ENCODE results near the gene SNRNP35.
"Not testable (repeated sequence)": the region's sequence is repeated elsewhere in the genome, so short reads cannot be mapped to it uniquely, and the experiment has no call there.

Gene SNRNP35

DNA sequence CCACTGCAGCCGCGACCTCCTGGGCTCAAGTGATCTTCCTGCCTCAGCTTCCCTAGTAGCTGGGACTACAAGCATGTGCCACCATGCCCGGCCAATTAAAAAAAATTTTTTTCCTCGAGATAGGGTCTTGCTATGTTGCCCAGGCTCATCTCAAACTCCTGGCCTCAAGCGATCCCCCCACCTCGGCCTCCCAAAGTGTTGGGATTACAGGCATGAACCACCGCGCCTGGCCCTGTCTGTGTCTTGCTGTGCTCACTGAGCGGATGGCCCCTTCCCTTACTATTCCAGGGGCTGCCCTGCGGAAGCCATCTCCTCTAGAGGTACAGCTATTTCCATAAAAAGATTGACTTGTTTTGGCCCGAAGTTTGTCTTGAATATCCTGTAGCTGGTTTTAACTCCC is 20.1 kb downstream of the SNRNP35 start:
- H3K27ac ChIP-seq (ENCODE audit: low read depth, low read length), result no peak overlapping the region
- no peak overlapping the region for H3K4me3 ChIP-seq (ENCODE audit: low read depth, low read length)
- peaks cover 9% of the 10 kb centered on the region; the same call in 1 of the 2 replicates for H3K36me3 ChIP-seq (ENCODE audit: control insufficient read depth, insufficient read depth, low read length)
- no peaks in the 10 kb centered on the region for H3K9me3 ChIP-seq (ENCODE audit: control insufficient read depth, insufficient read depth, low read depth, low read length)
- no peaks in the 10 kb centered on the region for H3K27me3 ChIP-seq (ENCODE audit: control insufficient read depth, insufficient read depth, low read length)
- H3K4me1 ChIP-seq (ENCODE audit: control insufficient read depth, insufficient read depth, low read length), result no peaks in the 10 kb centered on the region; the same call in 1 of the 2 replicates
- no peak overlapping the region for H3K9ac ChIP-seq (ENCODE audit: low read length)

- Histone ChIP-seq H3K4me3 (ENCODE audit: low read depth, low read length) (no peak overlapping the region), H3K4me1 (ENCODE audit: control insufficient read depth, insufficient read depth, low read length) (no peaks in the 10 kb centered on the region; the same call in 1 of the 2 replicates), H3K27me3 (ENCODE audit: control insufficient read depth, insufficient read depth, low read length) (no peaks in the 10 kb centered on the region), H3K36me3 (ENCODE audit: control insufficient read depth, insufficient read depth, low read length) (peaks cover 8% of the 10 kb centered on the region; the same call in 1 of the 2 replicates), H3K27ac (ENCODE audit: low read depth, low read length) (no peak overlapping the region), H3K9ac (ENCODE audit: low read length) (no peak overlapping the region), H3K9me3 (ENCODE audit: control insufficient read depth, insufficient read depth, low read depth, low read length) (no peaks in the 10 kb centered on the region)
Measured at GRCh38 chr12:123478762-123479161, 20.8 kb downstream of the SNRNP35 start.

GRCh38 chr12:123479442-123480180 is 21.7 kb downstream of the SNRNP35 start:
- Histone ChIP-seq H3K9ac (ENCODE audit: low read length) (no peak overlapping the region), H3K4me3 (ENCODE audit: low read depth, low read length) (no peak overlapping the region), H3K4me1 (ENCODE audit: control insufficient read depth, insufficient read depth, low read length) (no peaks in the 10 kb centered on the region; the same call in 1 of the 2 replicates), H3K27me3 (ENCODE audit: control insufficient read depth, insufficient read depth, low read length) (no peaks in the 10 kb centered on the region), H3K9me3 (ENCODE audit: control insufficient read depth, insufficient read depth, low read depth, low read length) (no peaks in the 10 kb centered on the region), H3K27ac (ENCODE audit: low read depth, low read length) (no peak overlapping the region), H3K36me3 (ENCODE audit: control insufficient read depth, insufficient read depth, low read length) (peaks cover 8% of the 10 kb centered on the region; the same call in 1 of the 2 replicates)

DNA sequence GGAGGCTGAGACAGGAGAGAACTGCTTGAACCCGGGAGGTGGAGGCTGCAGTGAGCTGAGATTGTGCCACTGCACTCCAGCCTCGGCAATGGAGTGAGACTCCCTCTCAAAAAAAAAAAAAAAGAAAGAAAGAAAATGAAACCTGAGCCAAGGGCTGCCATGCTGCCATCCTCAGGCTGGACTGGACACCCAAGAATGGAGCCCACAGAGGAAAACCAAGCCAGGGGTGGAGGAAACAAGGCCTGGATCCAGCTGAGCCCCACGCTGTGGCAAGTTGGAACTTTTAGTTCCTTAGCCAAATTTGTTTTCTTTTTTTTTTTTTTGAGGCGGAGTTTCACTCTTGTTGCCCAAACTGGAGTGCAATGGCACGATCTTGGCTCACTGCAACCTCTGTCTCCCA is 23.3 kb downstream of the SNRNP35 start:
- not testable (repeated sequence) for H3K4me3 ChIP-seq (ENCODE audit: low read depth, low read length); H3K27ac ChIP-seq (ENCODE audit: low read depth, low read length); H3K36me3 ChIP-seq (ENCODE audit: control insufficient read depth, insufficient read depth, low read length)

DNA sequence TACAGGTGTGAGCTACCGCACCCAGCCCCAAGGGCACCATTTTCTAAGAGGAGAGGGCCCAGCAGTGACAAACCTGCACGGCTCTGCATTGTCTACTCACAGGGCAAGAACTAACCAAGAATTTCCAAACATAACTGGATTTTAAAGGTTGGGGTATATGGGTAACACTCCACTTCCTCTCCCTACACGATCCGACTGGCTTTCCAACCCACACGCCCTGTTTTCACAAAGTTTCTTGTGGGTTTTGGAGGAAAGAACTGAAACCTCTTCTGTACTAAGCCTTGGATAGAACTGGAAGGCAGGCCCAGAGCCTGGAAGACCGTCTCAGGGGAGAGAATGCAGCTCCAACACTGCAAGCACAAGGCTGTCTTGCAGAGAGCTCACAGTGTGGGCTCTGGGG is 24.9 kb downstream of the SNRNP35 start:
- Histone ChIP-seq H3K27me3 (ENCODE audit: control insufficient read depth, insufficient read depth, low read length) (no peaks in the 10 kb centered on the region), H3K27ac (ENCODE audit: low read depth, low read length) (no peak overlapping the region)

More for the DNA sequence above, 23.3 kb downstream of the SNRNP35 start:
- not testable (repeated sequence) for H3K27me3 ChIP-seq (ENCODE audit: control insufficient read depth, insufficient read depth, low read length); H3K9ac ChIP-seq (ENCODE audit: low read length); H3K9me3 ChIP-seq (ENCODE audit: control insufficient read depth, insufficient read depth, low read depth, low read length); H3K4me1 ChIP-seq (ENCODE audit: control insufficient read depth, insufficient read depth, low read length)

DNA sequence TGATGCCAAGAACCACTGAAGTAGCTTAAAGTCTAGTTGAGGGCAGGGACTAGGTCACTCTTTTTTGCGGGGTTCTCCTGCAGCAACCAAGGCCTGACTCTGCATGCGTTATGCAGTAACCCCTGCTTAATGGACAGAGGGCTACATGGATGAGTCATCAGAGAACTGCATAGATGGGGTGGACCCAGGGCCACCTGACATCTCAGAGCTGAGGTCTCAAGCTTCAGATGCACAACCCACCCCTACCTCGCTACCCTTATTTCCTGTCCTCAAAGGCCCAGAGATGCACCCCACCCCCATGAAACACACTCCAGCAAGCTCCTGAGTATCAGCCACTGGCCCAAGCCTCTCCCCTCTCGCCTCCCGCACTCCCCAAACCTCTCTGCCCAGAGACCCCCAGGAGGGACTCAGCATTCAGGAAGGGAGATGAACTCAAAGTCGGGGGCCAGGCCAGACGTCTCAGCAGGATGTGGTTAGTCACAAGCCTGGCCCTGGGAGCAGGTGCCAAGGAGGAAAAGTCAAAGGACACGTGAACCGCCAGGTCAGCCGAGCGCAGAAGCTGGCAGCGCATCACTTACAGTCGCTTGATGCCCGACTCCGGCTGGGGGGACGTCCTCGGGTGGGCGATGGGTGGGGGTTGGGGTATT is 25.8 kb downstream of the SNRNP35 start:
- Histone ChIP-seq H3K9me3 (ENCODE audit: control insufficient read depth, insufficient read depth, low read depth, low read length) (no peaks in the 10 kb centered on the region), H3K4me3 (ENCODE audit: low read depth, low read length) (no peak overlapping the region), H3K4me1 (ENCODE audit: control insufficient read depth, insufficient read depth, low read length) (peaks cover 4% of the 10 kb centered on the region; the same call in 1 of the 2 replicates), H3K9ac (ENCODE audit: low read length) (no peak overlapping the region), H3K27me3 (ENCODE audit: control insufficient read depth, insufficient read depth, low read length) (no peaks in the 10 kb centered on the region), H3K27ac (ENCODE audit: low read depth, low read length) (no peak overlapping the region), H3K36me3 (ENCODE audit: control insufficient read depth, insufficient read depth, low read length) (peaks cover 2% of the 10 kb centered on the region; the same call in 1 of the 2 replicates)

More for the DNA sequence above, 24.9 kb downstream of the SNRNP35 start:
- Histone ChIP-seq H3K36me3 (ENCODE audit: control insufficient read depth, insufficient read depth, low read length) (peaks cover 2% of the 10 kb centered on the region; the same call in 1 of the 2 replicates), H3K4me3 (ENCODE audit: low read depth, low read length) (no peak overlapping the region), H3K9ac (ENCODE audit: low read length) (no peak overlapping the region), H3K4me1 (ENCODE audit: control insufficient read depth, insufficient read depth, low read length) (no peaks in the 10 kb centered on the region), H3K9me3 (ENCODE audit: control insufficient read depth, insufficient read depth, low read depth, low read length) (no peaks in the 10 kb centered on the region)

GRCh38 chr12:123485756-123486155 is 27.8 kb downstream of the SNRNP35 start:
- no peaks in the 10 kb centered on the region for H3K9me3 ChIP-seq (ENCODE audit: control insufficient read depth, insufficient read depth, low read depth, low read length)
- no peak overlapping the region for H3K4me3 ChIP-seq (ENCODE audit: low read depth, low read length)
- H3K9ac ChIP-seq (ENCODE audit: low read length), result no peak overlapping the region
- no peak overlapping the region for H3K27ac ChIP-seq (ENCODE audit: low read depth, low read length)
- H3K36me3 ChIP-seq (ENCODE audit: control insufficient read depth, insufficient read depth, low read length), result no peaks in the 10 kb centered on the region
- no peaks in the 10 kb centered on the region for H3K27me3 ChIP-seq (ENCODE audit: control insufficient read depth, insufficient read depth, low read length)
- H3K4me1 ChIP-seq (ENCODE audit: control insufficient read depth, insufficient read depth, low read length), result peaks cover 6% of the 10 kb centered on the region; the same call in 1 of the 2 replicates

DNA sequence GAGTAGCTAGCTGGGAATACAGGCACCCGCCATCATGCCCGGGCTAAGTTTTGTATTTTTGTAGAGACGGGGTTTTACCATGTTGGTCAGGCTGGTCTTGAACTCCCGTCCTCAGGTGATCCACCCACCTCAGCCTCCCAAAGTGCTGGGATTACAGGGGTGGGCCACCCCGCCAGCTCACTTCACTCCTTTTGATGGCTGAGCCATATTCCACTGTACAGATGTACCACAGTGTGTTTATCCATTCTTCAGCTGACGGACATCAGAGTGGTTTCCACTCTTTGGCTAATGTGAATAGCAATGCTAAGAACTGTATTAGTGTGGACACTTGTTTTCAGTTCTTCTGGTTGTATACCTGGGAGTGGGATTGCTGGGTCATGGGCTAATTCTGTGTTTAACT is 29.5 kb downstream of the SNRNP35 start:
- no peaks in the 10 kb centered on the region for H3K27me3 ChIP-seq (ENCODE audit: control insufficient read depth, insufficient read depth, low read length)
- H3K9ac ChIP-seq (ENCODE audit: low read length), result no peak overlapping the region
- no peak overlapping the region for H3K27ac ChIP-seq (ENCODE audit: low read depth, low read length)
- no peaks in the 10 kb centered on the region for H3K9me3 ChIP-seq (ENCODE audit: control insufficient read depth, insufficient read depth, low read depth, low read length)
- H3K36me3 ChIP-seq (ENCODE audit: control insufficient read depth, insufficient read depth, low read length), result no peaks in the 10 kb centered on the region
- no peak overlapping the region for H3K4me3 ChIP-seq (ENCODE audit: low read depth, low read length)
- H3K4me1 ChIP-seq (ENCODE audit: control insufficient read depth, insufficient read depth, low read length), result peaks cover 6% of the 10 kb centered on the region; the same call in 1 of the 2 replicates

DNA sequence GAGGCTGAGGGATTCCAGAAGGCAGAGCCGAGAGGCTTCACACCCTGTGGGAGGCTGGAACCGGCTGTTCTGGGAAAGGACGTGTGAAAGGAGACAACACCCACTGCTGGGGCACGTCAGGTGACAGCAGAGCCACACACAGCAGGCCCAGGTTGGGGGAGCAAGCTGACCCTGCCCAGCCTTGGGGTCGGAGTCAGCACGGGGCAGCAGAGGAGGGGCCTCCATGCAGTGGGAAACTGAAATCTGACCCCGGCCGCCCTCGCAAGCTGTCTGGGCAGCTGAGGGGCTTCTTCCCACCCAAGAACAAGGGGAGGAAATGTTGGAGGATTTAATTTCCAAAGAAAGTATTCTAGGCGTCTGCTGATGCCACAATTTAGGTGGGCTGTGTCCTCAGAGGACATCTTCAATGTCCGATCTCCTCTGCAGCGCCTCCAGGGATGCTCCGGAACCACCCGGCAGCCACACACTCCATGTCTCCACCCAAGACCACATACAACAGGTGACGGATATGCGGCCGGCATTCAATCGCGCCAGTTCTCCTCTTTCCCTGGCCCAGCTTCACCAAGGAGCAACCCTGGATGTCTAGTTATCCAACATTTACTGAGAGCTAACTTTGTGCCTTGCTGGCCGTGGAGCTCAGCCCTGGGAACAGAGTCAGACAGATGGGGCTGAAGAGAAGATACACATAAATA is 30.7 kb downstream of the SNRNP35 start:
- Histone ChIP-seq H3K4me1 (ENCODE audit: control insufficient read depth, insufficient read depth, low read length) (peaks cover 6% of the 10 kb centered on the region; the same call in 1 of the 2 replicates), H3K27me3 (ENCODE audit: control insufficient read depth, insufficient read depth, low read length) (no peaks in the 10 kb centered on the region), H3K9ac (ENCODE audit: low read length) (no peak overlapping the region), H3K9me3 (ENCODE audit: control insufficient read depth, insufficient read depth, low read depth, low read length) (no peaks in the 10 kb centered on the region), H3K4me3 (ENCODE audit: low read depth, low read length) (no peak overlapping the region), H3K36me3 (ENCODE audit: control insufficient read depth, insufficient read depth, low read length) (no peaks in the 10 kb centered on the region), H3K27ac (ENCODE audit: low read depth, low read length) (no peak overlapping the region)

DNA sequence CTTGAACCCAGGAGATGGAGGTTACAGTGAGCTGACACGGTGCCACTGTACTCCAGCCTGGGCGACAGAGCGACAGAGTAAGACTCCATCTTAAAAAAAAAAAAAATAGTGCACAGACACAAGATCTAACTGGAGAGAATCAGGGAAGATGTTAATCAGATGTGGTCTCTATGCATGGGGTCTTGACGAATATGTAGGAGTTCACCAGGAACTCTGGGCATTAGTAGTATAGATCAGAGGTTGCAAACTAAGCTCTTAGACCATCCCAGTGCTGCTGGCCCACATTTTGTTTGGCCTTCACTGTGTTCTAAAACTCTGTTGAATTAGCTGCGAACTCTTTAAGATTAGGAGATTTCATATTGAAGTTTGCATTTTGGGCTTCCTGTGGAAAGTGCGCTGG is 31.6 kb downstream of the SNRNP35 start:
- H3K4me1 ChIP-seq (ENCODE audit: control insufficient read depth, insufficient read depth, low read length), result peaks cover 10% of the 10 kb centered on the region; the same call in 1 of the 2 replicates
- no peaks in the 10 kb centered on the region for H3K9me3 ChIP-seq (ENCODE audit: control insufficient read depth, insufficient read depth, low read depth, low read length)
- no peak overlapping the region for H3K9ac ChIP-seq (ENCODE audit: low read length)
- H3K27me3 ChIP-seq (ENCODE audit: control insufficient read depth, insufficient read depth, low read length), result no peaks in the 10 kb centered on the region
- no peak overlapping the region for H3K27ac ChIP-seq (ENCODE audit: low read depth, low read length)
- H3K36me3 ChIP-seq (ENCODE audit: control insufficient read depth, insufficient read depth, low read length), result no peaks in the 10 kb centered on the region
- no peak overlapping the region for H3K4me3 ChIP-seq (ENCODE audit: low read depth, low read length)

DNA sequence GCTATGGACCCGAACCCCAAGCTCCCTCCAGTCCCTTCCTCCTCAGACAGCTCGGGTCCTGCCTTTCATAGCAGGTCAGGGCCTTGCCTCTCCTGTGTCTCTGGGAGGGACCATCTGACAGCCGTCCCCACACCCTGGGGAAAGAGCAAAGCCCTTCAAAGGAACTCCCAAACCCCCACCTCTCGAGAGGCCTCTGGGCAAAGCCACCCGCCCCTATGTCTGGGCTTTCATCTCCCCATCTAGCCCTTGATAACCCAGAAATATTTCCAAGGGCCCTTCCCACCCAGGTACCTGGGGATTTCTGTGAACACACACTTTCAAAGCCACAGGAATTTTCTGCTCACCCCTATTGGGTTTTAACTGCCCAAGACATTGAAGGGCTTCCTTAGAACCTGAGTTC is 32.1 kb downstream of the SNRNP35 start:
- Histone ChIP-seq H3K9me3 (ENCODE audit: control insufficient read depth, insufficient read depth, low read depth, low read length) (no peaks in the 10 kb centered on the region), H3K9ac (ENCODE audit: low read length) (no peak overlapping the region), H3K4me1 (ENCODE audit: control insufficient read depth, insufficient read depth, low read length) (peaks cover 15% of the 10 kb centered on the region; the same call in 1 of the 2 replicates), H3K27me3 (ENCODE audit: control insufficient read depth, insufficient read depth, low read length) (no peaks in the 10 kb centered on the region), H3K4me3 (ENCODE audit: low read depth, low read length) (no peak overlapping the region), H3K36me3 (ENCODE audit: control insufficient read depth, insufficient read depth, low read length) (no peaks in the 10 kb centered on the region), H3K27ac (ENCODE audit: low read depth, low read length) (no peak overlapping the region)

Measured in HUES6 (cell line).